Measurements from ENCODE around the gene ADCYAP1. TPM values are rescaled to one million over a fixed set of nuclear protein-coding genes. Genes with fewer than 3 reads are reported as not detected.

The ADCYAP1 gene
- total RNA-seq, 1 experiment from 2014 or later: not detected

GRCh38 chr18:950882-951495 lies 46.3 kb downstream of the ADCYAP1 start:
- no peak overlapping the region for H3K18ac ChIP-seq (ENCODE audit: insufficient read length, low read depth, low read length)
- H2BK5ac ChIP-seq (ENCODE audit: insufficient read length, low read length): no peak overlapping the region
- H3K4ac ChIP-seq (ENCODE audit: low read depth, low read length): no peak overlapping the region
- H3K23ac ChIP-seq (ENCODE audit: insufficient read length, low read depth, low read length): no peak overlapping the region
- Mint-ChIP-seq H3K9me3 (no peaks in the 10 kb centered on the region; a peak in 2 of 5 replicates), H3K27me3 (ENCODE audit: low read depth) (peaks cover 4% of the 10 kb centered on the region), H3K4me1 (peaks cover 7 to 12% of the 10 kb centered on the region in 2 experiments), H3K27ac (no peak overlapping the region), H3K4me3 (no peak overlapping the region), H3K36me3 (ENCODE audit: insufficient read depth in 1 of 3, low read depth in 3 of 3) (peaks cover 0 to 2% (median 0%) of the 10 kb centered on the region in 3 experiments; a peak in 1 of 7 replicates)
- no peak overlapping the region for H3K4me2 ChIP-seq (ENCODE audit: insufficient read depth, insufficient read length, low read length)
- no peak overlapping the region for H4K5ac ChIP-seq (ENCODE audit: insufficient read length, low read depth, low read length)
- no peaks in the 10 kb centered on the region for H3K79me2 ChIP-seq (ENCODE audit: insufficient read depth, low read length)
- no peak overlapping the region for H2BK120ac ChIP-seq (ENCODE audit: low read depth, low read length, poor library complexity, severe bottlenecking)
- H3K79me1 ChIP-seq (ENCODE audit: insufficient read depth, low read depth, low read length, poor library complexity, severe bottlenecking): no peaks in the 10 kb centered on the region
- no peak for DNase-seq
- H2AFZ ChIP-seq (ENCODE audit: low read length): no peak overlapping the region
- no peak overlapping the region for H2BK20ac ChIP-seq (ENCODE audit: low read depth, low read length, poor library complexity, severe bottlenecking)
- H4K91ac ChIP-seq (ENCODE audit: insufficient read length, low read depth, low read length): no peak overlapping the region
- no peaks in the 10 kb centered on the region for H3K4me1 ChIP-seq (ENCODE audit: insufficient read depth, low read length)
- no peak overlapping the region for H2BK12ac ChIP-seq (ENCODE audit: insufficient read length, low read depth, low read length)
- H4K8ac ChIP-seq (replicated peaks; ENCODE audit: insufficient read length, low read depth, low read length): no peak overlapping the region
- H2BK15ac ChIP-seq (ENCODE audit: low read depth, low read length): no peak overlapping the region
- no peak overlapping the region for H2AK5ac ChIP-seq (ENCODE audit: insufficient read length, low read length)
- H3K23me2 ChIP-seq (ENCODE audit: insufficient read length, low read depth, low read length, poor library complexity, severe bottlenecking): no peaks in the 10 kb centered on the region
- no peaks in the 10 kb centered on the region for H4K20me1 ChIP-seq (ENCODE audit: control insufficient read depth, insufficient read depth, insufficient read length)
- H3K27me3 ChIP-seq (ENCODE audit: insufficient read depth, low read length): no peaks in the 10 kb centered on the region
- H3T11ph ChIP-seq (ENCODE audit: low read length): no peak overlapping the region
- WGBS (ENCODE audit: extremely low coverage, insufficient read length, low lambda C conversion rate): no CpG with 5 or more reads among the region's 5 CpGs
- H3K9me3 ChIP-seq (ENCODE audit: control insufficient read depth, low read depth, low read length): no peaks in the 10 kb centered on the region
- H3K27ac ChIP-seq (ENCODE audit: insufficient read length, low read depth, low read length): no peak overlapping the region
- H3K9ac ChIP-seq (ENCODE audit: extremely low read depth, insufficient read length, low read length): no peak overlapping the region
- H3K14ac ChIP-seq (ENCODE audit: insufficient read depth, low read length): no peak overlapping the region
- H3K56ac ChIP-seq (ENCODE audit: insufficient read length, low read depth, low read length): no peak overlapping the region
- no peak for TF ChIP-seq CTCF (conservative IDR thresholded peaks at IDR 0.05)
